NOMO-1 treated with dmso at 0.1 percent for 144 hours (cell line): ENCODE data around the gene NR2F1-AS1.
"Not testable (repeated sequence)": the region's sequence is repeated elsewhere in the genome, so short reads cannot be mapped to it uniquely, and the experiment has no call there.

ENCODE experiments used
- DNase-seq: peaks from one replicate; lab custom pipeline; 2025; ENCODE audit not compliant: unreplicated experiment; lab: John Stamatoyannopoulos, UW

The NR2F1-AS1 gene

DNA sequence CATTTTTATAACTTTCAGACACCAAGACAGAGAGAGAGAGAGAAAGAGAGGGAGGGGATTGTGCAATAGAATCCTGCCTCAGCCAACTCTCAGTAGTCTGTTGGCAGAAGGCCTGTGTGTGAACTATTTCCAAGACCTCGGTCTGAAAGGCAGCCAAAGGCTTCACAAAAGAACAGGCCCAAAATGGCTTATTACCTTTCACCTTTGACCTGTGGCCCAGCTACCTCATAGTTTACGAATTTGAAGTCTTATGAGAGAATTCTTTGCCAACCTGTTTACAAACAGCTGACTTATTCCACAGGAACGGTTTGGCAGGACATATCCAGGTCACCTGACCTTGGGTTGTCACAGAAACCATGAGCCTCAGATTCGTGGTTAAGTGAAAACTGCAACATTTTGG lies 48.6 kb downstream of the NR2F1-AS1 start:
- no peak for DNase-seq

- DNase-seq: not testable (repeated sequence)
Observed at GRCh38 chr5:93521815-93522214, 59.2 kb downstream of the NR2F1-AS1 start.

DNA sequence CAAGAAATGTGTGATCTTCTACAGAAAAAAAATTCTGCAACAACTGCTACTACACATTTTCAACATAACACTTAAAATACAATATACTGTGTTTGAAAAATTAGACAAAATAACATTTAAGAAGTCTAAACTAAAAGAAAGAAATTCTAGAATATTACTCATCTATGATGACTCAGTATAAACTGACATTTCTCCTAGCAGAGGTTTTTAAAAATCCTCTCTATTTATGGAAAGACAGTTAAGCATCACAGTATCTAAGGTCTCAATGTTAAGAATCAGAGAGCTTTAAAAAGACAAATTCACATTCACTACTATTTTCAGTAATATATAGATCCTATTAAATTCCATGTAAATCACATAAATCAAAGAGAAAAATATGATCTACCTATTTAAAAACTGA lies 61.3 kb downstream of the NR2F1-AS1 start:
- DNase-seq: no peak

GRCh38 chr5:93517828-93518227 lies 63.2 kb downstream of the NR2F1-AS1 start:
- no peak for DNase-seq

GRCh38 chr5:93513298-93513697 lies 67.7 kb downstream of the NR2F1-AS1 start:
- no peak for DNase-seq

GRCh38 chr5:93512799-93513198 lies 68.2 kb downstream of the NR2F1-AS1 start:
- DNase-seq: no peak

DNA sequence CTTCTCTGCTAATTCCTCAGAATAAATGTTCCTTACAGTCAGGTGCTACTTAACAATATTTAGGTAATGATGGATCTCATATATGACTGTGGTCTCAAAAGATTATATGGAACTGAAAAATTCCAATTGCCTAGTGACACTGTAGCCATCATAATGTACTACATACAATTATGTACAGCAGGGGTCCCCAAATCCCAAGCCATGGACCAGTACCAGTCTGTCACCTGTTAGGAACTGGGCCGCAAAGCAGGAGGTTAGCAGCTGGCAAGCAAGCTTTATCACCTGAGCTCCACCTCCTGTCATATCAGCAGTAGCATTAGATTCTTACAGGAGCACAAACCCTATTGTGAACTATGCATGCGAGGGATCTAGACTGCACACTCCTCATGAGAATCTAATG lies 69.6 kb downstream of the NR2F1-AS1 start:
- no peak for DNase-seq

- DNase-seq: no peak
Observed at GRCh38 chr5:93510626-93511380, 70.2 kb downstream of the NR2F1-AS1 start.

DNA sequence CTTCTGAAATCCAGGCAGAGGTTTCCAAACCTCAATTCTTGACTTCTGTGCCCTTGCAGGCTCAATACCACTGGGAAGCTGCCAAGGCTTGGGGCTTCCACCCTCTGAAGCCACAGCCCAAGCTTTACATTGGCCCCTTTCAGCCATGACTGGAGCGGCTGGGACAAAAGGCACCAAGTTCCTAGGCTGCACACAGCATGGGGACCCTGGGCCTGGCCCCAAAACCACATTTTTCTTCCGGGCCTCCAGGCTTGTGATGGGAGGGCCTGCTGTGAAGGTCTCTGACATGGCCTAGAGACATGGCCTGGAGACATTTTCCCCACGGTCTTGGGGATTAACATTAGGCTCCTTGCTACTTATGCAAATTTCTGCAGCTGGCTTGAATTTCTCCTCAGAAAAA lies 75.5 kb downstream of the NR2F1-AS1 start:
- DNase-seq: not testable (repeated sequence)

DNA sequence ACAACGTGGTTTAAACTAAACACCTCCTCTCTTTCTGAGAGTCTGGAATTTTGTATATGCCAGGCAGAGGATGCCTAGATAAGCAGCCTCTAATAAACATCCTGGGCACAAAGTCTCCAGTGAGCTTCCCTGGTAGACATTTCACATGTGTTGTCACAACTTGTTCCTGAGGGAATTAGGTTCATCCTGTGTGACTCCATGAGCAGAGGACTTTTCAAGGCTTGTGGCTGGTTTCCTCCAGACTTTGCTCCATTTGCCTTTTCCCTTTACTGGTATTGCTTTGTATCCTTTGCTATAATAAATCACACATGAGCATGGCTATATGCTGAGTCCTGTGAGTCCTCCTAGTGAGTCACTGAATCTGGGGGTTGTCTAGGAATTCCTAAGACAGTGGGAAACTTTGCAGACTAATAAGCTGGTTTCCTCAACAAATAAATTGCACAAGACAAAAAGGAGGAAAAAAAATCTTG lies 77.4 kb downstream of the NR2F1-AS1 start:
- DNase-seq: no peak

- DNase-seq: no peak
Observed at GRCh38 chr5:93497096-93497495, 83.9 kb downstream of the NR2F1-AS1 start.

DNA sequence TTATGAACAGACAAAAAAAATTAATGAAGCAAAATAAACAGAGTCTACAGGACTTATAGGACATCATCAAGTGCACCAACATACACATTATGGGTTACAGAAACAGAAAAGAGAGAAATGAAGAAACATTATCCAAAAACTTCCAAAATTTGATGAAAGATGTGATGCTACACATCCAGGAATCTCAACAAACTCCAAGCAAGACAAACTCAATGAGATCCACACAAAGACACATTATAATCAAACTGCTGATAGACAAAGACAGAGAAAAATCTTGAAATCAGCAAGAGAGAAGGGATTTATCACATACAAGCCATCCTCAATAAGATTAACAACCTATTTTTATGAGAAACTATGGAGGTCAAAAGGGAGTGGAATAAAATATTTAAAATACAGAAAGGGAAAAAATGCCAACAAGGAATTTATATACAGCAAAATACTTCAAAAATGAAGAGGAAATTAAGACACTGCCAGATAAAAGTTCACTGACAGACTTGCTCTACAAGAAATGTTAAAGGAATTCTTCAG lies 101.0 kb downstream of the NR2F1-AS1 start:
- DNase-seq: no peak

DNA sequence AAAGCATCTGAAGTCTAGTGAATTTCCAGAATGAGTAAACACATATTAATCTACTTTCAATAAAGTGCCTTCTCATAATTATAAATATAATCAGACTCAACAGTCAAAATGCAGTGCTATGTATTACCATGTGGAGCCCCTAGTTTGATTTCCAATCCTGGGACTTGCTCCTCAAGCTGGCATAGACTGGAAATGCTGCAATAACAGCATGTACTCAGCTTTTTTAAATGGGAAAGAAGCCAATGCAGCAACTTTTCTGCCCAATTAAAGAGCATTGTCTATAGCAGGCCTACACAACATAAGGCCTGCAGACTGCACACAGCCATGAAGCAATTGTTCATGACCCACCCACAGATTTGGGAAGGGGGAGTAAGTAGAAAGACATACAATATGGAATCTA lies 103.2 kb downstream of the NR2F1-AS1 start:
- no peak for DNase-seq

DNA sequence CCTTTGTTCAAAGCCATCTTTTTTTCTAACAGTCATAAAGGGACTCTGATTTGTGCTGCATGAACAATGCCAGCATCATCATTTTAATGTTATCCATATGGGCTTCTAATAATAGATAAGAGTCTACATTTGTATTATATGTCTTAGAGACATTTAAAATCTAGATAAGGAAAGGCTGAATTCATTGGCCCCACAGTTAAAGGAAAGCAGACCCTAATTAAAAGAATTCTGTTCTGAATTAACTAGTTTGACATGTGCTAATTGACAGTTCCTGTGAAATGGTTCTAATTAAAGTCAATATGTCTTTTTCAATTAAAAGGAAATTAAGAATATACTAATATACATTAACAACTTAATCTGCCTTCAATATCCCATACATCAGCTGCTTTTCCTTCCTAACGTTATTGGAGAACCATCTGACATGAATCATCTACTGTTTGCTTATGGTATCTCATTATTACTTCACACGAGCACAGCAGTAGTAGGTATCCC lies 104.7 kb downstream of the NR2F1-AS1 start:
- no peak for DNase-seq

DNA sequence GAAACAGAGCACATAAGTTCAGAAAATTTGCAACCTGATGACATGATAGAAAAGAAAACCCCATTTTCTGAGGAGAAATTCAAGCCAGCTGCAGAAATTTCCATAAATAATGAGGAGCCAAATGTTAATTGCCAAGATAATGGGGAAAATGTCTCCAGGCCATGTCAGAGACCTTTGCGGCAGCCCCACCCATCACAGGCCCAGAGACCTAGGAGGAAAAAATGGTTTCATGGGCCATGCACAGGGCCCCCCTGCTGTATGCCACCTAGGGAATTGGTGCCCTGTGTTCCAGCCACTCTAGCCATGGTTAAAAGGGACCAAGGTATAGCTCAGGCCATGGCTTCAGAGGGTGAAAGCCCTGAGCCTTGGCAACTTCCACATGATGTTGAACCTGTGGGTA lies 118.1 kb downstream of the NR2F1-AS1 start:
- no peak for DNase-seq

DNA sequence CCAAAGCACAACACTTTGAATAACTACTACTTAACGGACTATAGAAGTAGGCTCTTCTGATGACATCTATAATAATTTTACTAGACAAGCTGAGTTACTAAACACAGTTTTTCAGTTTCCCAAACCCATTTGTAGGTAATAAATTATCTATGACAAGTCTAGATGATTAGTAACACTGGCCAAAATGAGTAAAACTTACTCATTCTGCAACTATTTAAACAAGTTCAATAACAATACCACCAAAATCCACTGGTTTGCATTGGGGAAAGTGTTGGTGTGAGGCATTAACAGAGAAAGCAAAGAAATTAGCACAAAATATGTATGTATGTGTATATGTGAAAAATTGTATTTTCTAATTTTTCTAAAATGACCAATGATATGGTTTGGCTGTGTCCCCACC lies 119.3 kb downstream of the NR2F1-AS1 start:
- no peak for DNase-seq

GRCh38 chr5:93460286-93460685 lies 120.7 kb downstream of the NR2F1-AS1 start:
- no peak for DNase-seq

DNA sequence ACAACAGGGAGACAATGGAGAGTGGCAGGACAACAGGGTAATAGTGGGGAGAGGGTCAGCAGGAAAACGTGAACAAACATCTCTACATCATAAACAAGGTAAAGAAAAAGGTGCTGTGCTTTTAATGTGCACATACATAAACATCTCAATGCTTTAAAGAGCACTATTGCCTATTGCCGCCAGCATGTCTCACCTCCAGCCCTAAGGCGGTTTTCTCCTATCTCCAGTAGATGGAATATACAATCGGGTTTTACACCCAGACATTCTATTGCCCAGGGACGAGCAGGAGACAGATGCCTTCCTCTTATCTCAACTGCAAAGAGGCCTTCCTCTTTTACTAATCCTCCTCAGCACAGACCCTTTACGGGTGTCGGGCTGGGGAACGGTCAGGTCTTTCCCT lies 124.2 kb downstream of the NR2F1-AS1 start:
- not testable (repeated sequence) for DNase-seq

GRCh38 chr5:93454896-93455295 lies 126.1 kb downstream of the NR2F1-AS1 start:
- DNase-seq: no peak

DNA sequence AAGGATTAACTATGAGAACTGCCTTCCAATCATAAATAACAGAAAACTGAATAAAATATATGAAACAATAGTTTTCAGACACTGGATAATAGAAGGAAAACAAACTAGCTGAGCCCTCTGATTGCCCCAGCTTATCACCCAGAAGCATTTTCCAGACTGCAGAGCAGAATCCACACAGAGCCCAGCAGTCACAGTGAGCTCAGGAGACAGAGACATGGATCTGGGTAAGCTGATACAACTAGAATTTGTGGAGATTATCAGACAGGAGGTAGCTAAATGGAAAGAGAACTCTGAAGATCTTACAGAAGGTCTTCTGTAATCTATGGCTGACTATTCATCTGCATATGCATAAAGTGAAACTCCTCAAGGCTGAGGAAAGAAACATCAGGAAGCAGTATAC lies 128.8 kb downstream of the NR2F1-AS1 start:
- DNase-seq: no peak

GRCh38 chr5:93438124-93438523 lies 142.9 kb downstream of the NR2F1-AS1 start:
- no peak for DNase-seq

- no peak for DNase-seq
Observed at GRCh38 chr5:93436083-93436482, 144.9 kb downstream of the NR2F1-AS1 start.

GRCh38 chr5:93433422-93433821 lies 147.6 kb downstream of the NR2F1-AS1 start:
- no peak for DNase-seq
